Activated gamma-delta T cell treated with Interleukin-2 at 50 U/mL for 16 hours (primary cell): ENCODE results near the gene NDUFS1.
"Not testable (repeated sequence)": the region's sequence is repeated elsewhere in the genome, so short reads cannot be mapped to it uniquely, and the experiment has no call there.

Experiments used
- DNase-seq: peaks from one replicate; pipeline ENCODE4 v3.0.0-alpha.2; 2020

The NDUFS1 gene

GRCh38 chr2:206095536-206096332 is 63.5 kb downstream of the NDUFS1 start:
- DNase-seq: no peak

GRCh38 chr2:206092297-206092696 is 66.9 kb downstream of the NDUFS1 start:
- DNase-seq: no peak

- DNase-seq: no peak
Measured at GRCh38 chr2:206088248-206088647, 71.0 kb downstream of the NDUFS1 start.

- DNase-seq: no peak
Measured at GRCh38 chr2:206086716-206087350, 72.4 kb downstream of the NDUFS1 start.

- peak; percentile 72 for DNase-seq
Measured at GRCh38 chr2:206085742-206086445, 73.3 kb downstream of the NDUFS1 start, which contains the start of gene INO80D. INO80D (minus strand) TSS chr2:206086174; CDS start chr2:206063016, 23,158 bp downstream.

- DNase-seq: peak; percentile 40
Measured at GRCh38 chr2:206084870-206085741, 74.1 kb downstream of the NDUFS1 start.

- peak; percentile 9 for DNase-seq
Measured at GRCh38 chr2:206084439-206084869, 74.8 kb downstream of the NDUFS1 start.

GRCh38 chr2:206083602-206084438 is 75.4 kb downstream of the NDUFS1 start:
- peak; percentile 12 for DNase-seq

GRCh38 chr2:206082298-206082843 is 76.9 kb downstream of the NDUFS1 start:
- DNase-seq: no peak

- DNase-seq: no peak
Measured at GRCh38 chr2:206080927-206081326, 78.3 kb downstream of the NDUFS1 start.

- DNase-seq: no peak
Measured at GRCh38 chr2:206079699-206080465, 79.4 kb downstream of the NDUFS1 start.

GRCh38 chr2:206077879-206078278 is 81.4 kb downstream of the NDUFS1 start:
- not testable (repeated sequence) for DNase-seq

GRCh38 chr2:206075113-206075512 is 84.1 kb downstream of the NDUFS1 start:
- DNase-seq: no peak

- no peak for DNase-seq
Measured at GRCh38 chr2:206071807-206072206, 87.4 kb downstream of the NDUFS1 start.

- no peak for DNase-seq
Measured at GRCh38 chr2:206069417-206069816, 89.8 kb downstream of the NDUFS1 start.

- no peak for DNase-seq
Measured at GRCh38 chr2:206068207-206068606, 91.0 kb downstream of the NDUFS1 start.
